Adrenal gland (tissue), 12 donors: ENCODE measurements around the gene NINJ1. TPM values are rescaled to one million over a fixed set of nuclear protein-coding genes. Genes with fewer than 3 reads are reported as not detected.
A peak's percentile ranks its signal among the peaks of the same experiment; 100 is the strongest.

ENCODE experiments used
- DNase-seq, 7 donors: peaks; one replicate each; pipeline ENCODE4 v3.0.0-alpha.2; 2019 to 2020
- H3K27ac ChIP-seq, 5 donors: fragments of 200-600 bp; sonication (generic) in 4 of 5; 1 replicate in 3 of 5; 2 replicates in 2 of 5; pipeline versions ENCODE4 v1.5.1 to v1.8.0; 2016 to 2020; ENCODE audit warnings: mild to moderate bottlenecking in 1 of 5
- H3K27me3 ChIP-seq: fragments of 200-600 bp; 2 replicates; pipeline ENCODE4 v1.8.0; 2021
- H3K36me3 ChIP-seq, 2 donors: fragments of 200-600 bp; replicated peaks in 1 of 2; 1 replicate in 1 of 2; 2 replicates in 1 of 2; pipeline versions ENCODE4 v1.5.1 to v1.8.0; 2018 to 2022
- H3K4me1 ChIP-seq, 2 donors: fragments of 200-600 bp; replicated peaks in 1 of 2; 1 replicate in 1 of 2; 2 replicates in 1 of 2; pipeline versions ENCODE4 v1.5.1 to v1.8.0; 2018 to 2021
- H3K4me3 ChIP-seq, 4 donors: fragments of 200-600 bp; sonication (generic) in 3 of 4; one replicate each; pipeline ENCODE4 v1.5.1; 2016 to 2018
- H3K9me3 ChIP-seq, 3 donors: fragments of 200-600 bp; sonication (generic) in 1 of 3; replicated peaks in 1 of 3; 1 replicate in 2 of 3; 2 replicates in 1 of 3; pipeline versions ENCODE4 v1.5.1 to v1.8.0; 2016 to 2021
- POLR2A ChIP-seq, 2 donors: fragments of 450-650 bp; IDR thresholded peaks; one replicate each; pipeline ENCODE4 v1.6.1; 2017; ENCODE audit warnings: antibody characterized with exemption in 2 of 2, mild to moderate bottlenecking in 2 of 2, moderate library complexity in 1 of 2
- WGBS, 4 donors: extraction: QIAGEN DNeasy Blood & Tissue Kit in 2 of 4; methylation state at CpG; one replicate each; pipeline versions ENCODE4 v1.1.5 to v1.1.7; 2013 to 2017; 5-methylcytosine and 5-hydroxymethylcytosine counted together
- intact Hi-C, 2 donors: fragments of 100-400 bp; cut with DNase I; formaldehyde crosslinking; loops; one replicate each; pipeline versions ENCODE4 v1.14.1 to v1.15.0; 2022 to 2023
- polyA plus RNA-seq, 3 donors: library from polyadenylated mRNA; stranded (reverse); fragments of 200-250 nt in 2 of 3; fragments of 350-450 nt in 1 of 3; fragmentation: Illumina TruSeq in 1 of 3; extraction: RNeasy Lipid Tissue Mini Kit (QIAGEN cat#74804) in 1 of 3; gene quantifications; one replicate each; pipeline ENCODE4 v1.2.3, GENCODE V29; 2013 to 2014
- total RNA-seq, 9 donors: library from RNA; depleted of rRNA in 4 of 9; stranded (reverse); fragments of >200 nt in 4 of 9; fragments of 120-200 nt in 1 of 9; fragmentation: NEBNext Ultra II Directional in 1 of 9; extraction: Animal tissue kit (Norgen Biotek cat#: 25700) in 1 of 9; gene quantifications; one replicate each; pipeline versions ENCODE4 v1.1.0 to v1.2.4, GENCODE V29; 2013 to 2023
- TF ChIP-seq, protein P1 (sequence below), 6 experiments: fragments of 450-650 bp in 4 of 6; fragments of 200-600 bp in 2 of 6; sonication (generic) in 1 of 6; IDR thresholded peaks; 1 replicate in 5 of 6; 2 replicates in 1 of 6; pipeline versions ENCODE4 v1.5.1 to v1.8.0; 2016 to 2021; ENCODE audit warnings: antibody characterized with exemption in 6 of 6, mild to moderate bottlenecking in 2 of 6, moderate library complexity in 1 of 6
- donor health status: healthy with polysubstance abuse.
- donor health status: Bipolar disorder and iron deficiency.
- donor health status: DM: yes; HTN: yes; CAD: no.
- donor health status: DM: no; HTN: no; CAD: no.
- donor health status: DM: no; HTN: no; CAD: no.
- donor health status: DM: yes; HTN: yes; CAD: no.

Gene NINJ1
- total and polyA plus RNA-seq, 12 donors: 25.6 to 339 (median 161) TPM

DNA sequence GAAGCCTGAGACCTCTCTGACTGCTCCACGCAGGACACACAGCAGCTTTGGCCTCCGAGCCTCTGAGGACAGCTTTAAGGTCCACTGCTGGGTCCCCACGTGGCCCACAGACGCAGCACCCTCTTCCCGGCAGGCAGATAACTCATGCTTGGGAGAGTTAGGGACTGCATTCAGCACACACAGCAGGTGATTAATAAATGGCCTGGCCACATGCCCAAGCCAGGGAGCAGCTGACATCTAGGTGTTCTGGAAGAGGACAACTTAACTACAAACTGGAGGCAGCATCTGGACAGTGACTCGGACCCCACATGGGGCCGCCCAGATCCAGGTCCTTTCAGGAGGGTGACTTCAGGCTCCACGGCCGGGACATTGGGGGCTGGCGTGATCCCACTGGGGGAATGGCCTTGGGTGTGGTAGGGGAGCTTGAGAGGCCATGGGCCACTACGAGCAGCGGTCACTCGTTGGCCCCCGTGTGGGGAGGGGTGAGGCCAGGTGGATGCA lies 11.3 kb downstream of the NINJ1 start:
- intact Hi-C loops: no loop called here
- no peak overlapping the region for H3K4me3 ChIP-seq
- H3K4me1 ChIP-seq: peaks cover 26 to 54% of the 10 kb centered on the region in 2 donors
- 71 to 84% (median 83%) methylated on average over 5 to 14 of the region's 14 CpGs for WGBS, 4 donors
- TF ChIP-seq, protein P1, sequence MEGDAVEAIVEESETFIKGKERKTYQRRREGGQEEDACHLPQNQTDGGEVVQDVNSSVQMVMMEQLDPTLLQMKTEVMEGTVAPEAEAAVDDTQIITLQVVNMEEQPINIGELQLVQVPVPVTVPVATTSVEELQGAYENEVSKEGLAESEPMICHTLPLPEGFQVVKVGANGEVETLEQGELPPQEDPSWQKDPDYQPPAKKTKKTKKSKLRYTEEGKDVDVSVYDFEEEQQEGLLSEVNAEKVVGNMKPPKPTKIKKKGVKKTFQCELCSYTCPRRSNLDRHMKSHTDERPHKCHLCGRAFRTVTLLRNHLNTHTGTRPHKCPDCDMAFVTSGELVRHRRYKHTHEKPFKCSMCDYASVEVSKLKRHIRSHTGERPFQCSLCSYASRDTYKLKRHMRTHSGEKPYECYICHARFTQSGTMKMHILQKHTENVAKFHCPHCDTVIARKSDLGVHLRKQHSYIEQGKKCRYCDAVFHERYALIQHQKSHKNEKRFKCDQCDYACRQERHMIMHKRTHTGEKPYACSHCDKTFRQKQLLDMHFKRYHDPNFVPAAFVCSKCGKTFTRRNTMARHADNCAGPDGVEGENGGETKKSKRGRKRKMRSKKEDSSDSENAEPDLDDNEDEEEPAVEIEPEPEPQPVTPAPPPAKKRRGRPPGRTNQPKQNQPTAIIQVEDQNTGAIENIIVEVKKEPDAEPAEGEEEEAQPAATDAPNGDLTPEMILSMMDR (IDR thresholded peaks at IDR 0.05): no peak
- TF ChIP-seq POLR2A (IDR thresholded peaks at IDR 0.05): no peak
- no peaks in the 10 kb centered on the region for H3K27me3 ChIP-seq
- peak; percentile 26 to 64 (median 33) for DNase-seq
- H3K36me3 ChIP-seq: peaks cover 0 to 55% of the 10 kb centered on the region in 2 donors
- H3K27ac ChIP-seq: peak overlapping the region in 2 of 5 donors; percentile 4 to 17
- H3K9me3 ChIP-seq: no peaks in the 10 kb centered on the region

DNA sequence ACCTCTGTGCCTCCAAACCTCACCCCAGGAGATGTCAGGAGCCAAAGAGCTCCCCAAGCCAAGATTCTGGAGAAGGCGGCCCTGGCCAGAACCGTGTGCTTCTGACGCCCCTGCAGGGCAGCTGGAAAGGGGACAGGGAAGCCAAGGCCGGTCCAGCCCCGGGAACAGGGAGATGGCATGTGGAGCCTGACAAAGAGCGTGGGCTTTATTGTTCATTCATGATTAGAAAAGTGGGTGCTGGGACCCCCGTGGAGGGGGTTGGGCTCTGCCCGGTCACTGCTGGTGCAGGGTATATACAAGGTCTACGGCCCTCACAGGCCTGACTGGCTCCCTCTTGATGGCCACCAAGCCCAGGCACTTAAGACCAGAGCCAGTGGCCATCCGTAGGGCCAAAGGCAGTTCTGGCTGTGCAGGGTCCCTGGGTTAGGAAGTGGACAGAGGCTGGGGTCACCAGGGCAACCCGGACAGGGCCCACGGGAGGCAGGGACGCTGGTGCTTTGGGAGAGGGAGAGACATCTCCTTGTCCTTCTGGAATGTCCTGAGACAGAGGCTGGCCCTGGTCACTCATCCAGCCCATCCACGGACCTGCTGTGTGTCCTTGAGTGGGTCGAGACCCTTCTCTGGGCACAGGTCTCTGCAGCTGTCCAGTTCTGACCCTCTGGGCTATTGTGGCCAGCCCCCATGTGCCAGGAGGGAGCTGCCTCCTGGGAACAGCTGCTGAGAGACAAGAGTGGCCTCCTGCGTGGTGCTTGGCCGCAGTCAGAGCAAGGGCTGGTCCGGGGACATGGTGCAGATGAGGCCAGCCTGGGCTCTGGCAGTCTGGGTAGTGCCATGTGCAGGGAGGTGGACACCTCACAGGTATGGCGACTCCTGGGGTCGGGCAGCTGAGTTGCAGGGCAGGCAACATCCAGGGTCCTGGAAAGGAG lies 12.5 kb downstream of the NINJ1 start:
- 76 to 90% (median 84%) methylated on average over 10 to 20 of the region's 20 CpGs for WGBS, 4 donors
- peaks cover 16 to 46% of the 10 kb centered on the region in 2 donors for H3K4me1 ChIP-seq
- H3K4me3 ChIP-seq: no peak overlapping the region
- intact Hi-C loops: no loop called here
- H3K27ac ChIP-seq: peak overlapping the region in 3 of 5 donors; percentile 85 to 93 (median 90)
- no peaks in the 10 kb centered on the region for H3K27me3 ChIP-seq
- peaks cover 0 to 55% of the 10 kb centered on the region in 2 donors for H3K36me3 ChIP-seq
- TF ChIP-seq POLR2A (IDR thresholded peaks at IDR 0.05): no peak
- TF ChIP-seq, protein P1 (IDR thresholded peaks at IDR 0.05): no peak
- DNase-seq: peak; percentile 5 to 57 (median 31)
- no peaks in the 10 kb centered on the region for H3K9me3 ChIP-seq

DNA sequence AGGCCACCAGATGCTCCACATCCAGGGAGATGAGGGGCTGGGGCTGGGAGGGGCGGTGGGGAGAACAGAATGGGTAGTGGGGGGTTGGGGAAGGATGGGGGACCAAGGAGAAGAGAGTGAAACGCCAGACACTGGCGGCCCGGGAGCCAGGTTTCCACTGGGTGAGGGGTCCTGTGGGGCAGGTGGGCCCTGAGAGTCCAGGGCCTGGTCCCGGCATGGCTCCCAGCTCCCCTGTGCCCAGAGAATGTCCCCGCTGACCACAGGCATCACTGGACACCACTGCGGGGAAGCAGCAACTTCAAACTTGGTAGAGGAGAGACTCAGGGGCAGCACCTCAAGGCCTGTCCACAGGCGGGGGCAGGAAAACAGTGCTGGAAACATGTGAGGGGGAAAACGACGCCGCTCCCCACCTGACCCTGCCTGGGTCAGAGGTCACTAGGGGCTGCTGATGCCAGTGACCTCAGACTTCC lies 13.2 kb downstream of the NINJ1 start:
- Histone ChIP-seq H3K4me3 (no peak overlapping the region), H3K36me3 (peaks cover 0 to 49% of the 10 kb centered on the region in 2 donors), H3K4me1 (peaks cover 20 to 45% of the 10 kb centered on the region in 2 donors), H3K27me3 (no peaks in the 10 kb centered on the region), H3K9me3 (no peaks in the 10 kb centered on the region), H3K27ac (peak overlapping the region; percentile 10 to 93 (median 85))
- DNase-seq: peak in 5 of 7 donors; percentile 4 to 52 (median 27)
- 87 to 92% (median 89%) methylated on average over 6 to 11 of the region's 11 CpGs for WGBS, 4 donors
- intact Hi-C loops: no loop called here
- TF ChIP-seq POLR2A (IDR thresholded peaks at IDR 0.05): no peak

DNA sequence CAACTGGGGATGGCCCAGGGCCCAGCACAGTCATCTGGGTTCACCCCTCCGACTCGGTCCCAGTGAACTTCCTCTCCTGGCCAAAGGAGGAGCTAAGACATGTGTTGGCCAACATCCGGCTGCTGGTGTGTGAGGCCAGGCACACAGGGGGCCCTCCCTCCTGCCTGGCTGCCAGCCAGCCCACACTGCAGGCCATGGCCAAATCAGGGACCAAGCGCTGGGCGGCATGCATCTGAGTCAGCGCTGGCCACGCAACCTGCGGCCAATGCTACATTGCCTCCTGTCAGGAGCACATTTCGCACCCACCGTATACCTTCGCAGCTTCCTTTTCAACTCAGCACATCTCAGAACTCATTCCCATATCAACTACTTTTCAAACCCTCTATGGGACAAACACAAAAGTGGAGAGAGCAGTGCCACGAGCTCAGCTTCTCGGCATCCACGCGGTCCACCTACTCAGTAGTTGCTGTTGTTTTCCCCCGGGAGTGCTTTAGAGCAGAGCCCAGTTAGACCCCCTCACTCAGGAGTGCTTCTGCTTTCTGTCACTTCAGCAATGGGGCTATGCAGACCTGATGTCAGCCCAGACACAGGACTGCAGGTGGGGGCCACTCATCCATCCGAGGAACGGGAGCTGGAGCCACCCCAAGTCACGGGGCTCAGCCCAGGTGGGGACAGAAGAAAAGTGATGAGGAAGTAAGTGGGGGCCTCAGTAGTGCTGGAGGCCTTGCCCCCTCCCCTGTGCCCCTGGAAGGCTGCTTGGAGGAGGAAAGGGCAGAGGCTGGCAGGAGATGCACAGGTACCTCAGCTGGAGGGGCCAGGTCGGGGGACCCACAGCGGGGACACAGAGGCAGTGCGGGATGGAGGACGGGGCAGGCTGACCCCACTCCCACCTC lies 13.9 kb downstream of the NINJ1 start:
- WGBS, 4 donors: 31 to 44% (median 36%) methylated on average over 12 to 23 of the region's 23 CpGs
- intact Hi-C loops: no loop called here
- H3K27ac ChIP-seq: peak overlapping the region; percentile 10 to 93 (median 85)
- H3K36me3 ChIP-seq: peaks cover 0 to 43% of the 10 kb centered on the region in 2 donors
- TF ChIP-seq, protein P1 (IDR thresholded peaks at IDR 0.05): peak; percentile 43 to 82 (median 62)
- TF ChIP-seq POLR2A (IDR thresholded peaks at IDR 0.05): peak in 1 of 2 donors; percentile 67
- no peaks in the 10 kb centered on the region for H3K9me3 ChIP-seq
- H3K4me3 ChIP-seq: no peak overlapping the region
- H3K4me1 ChIP-seq: peaks cover 21 to 42% of the 10 kb centered on the region in 2 donors
- H3K27me3 ChIP-seq: no peaks in the 10 kb centered on the region
- DNase-seq: peak; percentile 95 to 100 (median 98)
